HepG2 (cell line): ENCODE data around the gene C14orf93. TPM values are rescaled to one million over a fixed set of nuclear protein-coding genes. Genes with fewer than 3 reads are reported as not detected.
"Not testable (repeated sequence)": the region's sequence is repeated elsewhere in the genome, so short reads cannot be mapped to it uniquely, and the experiment has no call there.

Experiments
- ARID5B ChIP-seq: IDR thresholded peaks from 2 replicates; pipeline ENCODE4 v1.4.0; 2020; ENCODE audit warnings: mild to moderate bottlenecking, missing genetic modification reagents
- BHLHE40 ChIP-seq: IDR thresholded peaks from 2 replicates; pipeline ENCODE4 v1.6.1; 2011; ENCODE audit warnings: low read length, improper control_type of control experiment
- FOXO4 ChIP-seq: sonication (generic); formaldehyde crosslinking; conservative IDR thresholded peaks from 2 replicates; pipeline ENCODE4 v1.8.1; 2023; ENCODE audit warnings: missing genetic modification reagents
- KLF6 ChIP-seq: IDR thresholded peaks from 2 replicates; pipeline ENCODE4 v1.8.0; 2016; ENCODE audit warnings: missing biosample characterization, missing genetic modification reagents
- KMT2B ChIP-seq: IDR thresholded peaks from 2 replicates; pipeline ENCODE4 v1.6.1; 2016; ENCODE audit warnings: missing genetic modification reagents, missing compliant biosample characterization
- MLXIP ChIP-seq: sonication (generic); formaldehyde crosslinking; IDR thresholded peaks from 2 replicates; pipeline ENCODE4 v1.9.0; 2021; ENCODE audit warnings: missing genetic modification reagents, borderline replicate concordance
- PRDM10 ChIP-seq: sonication (generic); formaldehyde crosslinking; IDR thresholded peaks from 2 replicates; pipeline ENCODE4 v1.4.0; 2020; ENCODE audit warnings: low read depth, missing genetic modification reagents
- RFXAP ChIP-seq: sonication (generic); formaldehyde crosslinking; IDR thresholded peaks from 2 replicates; pipeline ENCODE4 v1.4.0; 2020; ENCODE audit warnings: missing genetic modification reagents, borderline replicate concordance
- SOX6 ChIP-seq, 2 experiments: fragments of 450-650 bp in 1 of 2; sonication (generic) in 1 of 2; formaldehyde crosslinking in 1 of 2; IDR thresholded peaks; 2 replicates each; pipeline versions ENCODE4 v1.4.0 to v1.6.1; 2017 to 2020; ENCODE audit warnings: antibody characterized with exemption in 1 of 2, mild to moderate bottlenecking in 1 of 2, missing genetic modification reagents in 1 of 2
- TP53 ChIP-seq: sonication (generic); formaldehyde crosslinking; conservative IDR thresholded peaks from 2 replicates; pipeline ENCODE4 v1.4.0; 2020; ENCODE audit warnings: missing genetic modification reagents
- ZFP91 ChIP-seq: sonication (generic); formaldehyde crosslinking; IDR thresholded peaks from 2 replicates; pipeline ENCODE4 v1.9.0; 2022; ENCODE audit warnings: missing genetic modification reagents, mild to moderate bottlenecking, borderline replicate concordance
- ZNF136 ChIP-seq: sonication (generic); formaldehyde crosslinking; IDR thresholded peaks from 2 replicates; pipeline ENCODE4 v1.8.1; 2022; ENCODE audit warnings: low read depth, mild to moderate bottlenecking, moderate library complexity, missing genetic modification reagents
- polyA plus RNA-seq, 8 experiments: library from polyadenylated mRNA; depleted of rRNA in 3 of 8; stranded (reverse) in 7 of 8; unstranded in 1 of 8; fragments of >200 nt; fragmentation: Illumina TruSeq in 4 of 8; extraction: Trizol in 4 of 8; gene quantifications; 2 replicates each; pipeline versions ENCODE4 v1.2.1 to v1.2.3, GENCODE V29; 2011 to 2016; ENCODE audit warnings: low read depth in 4 of 8, missing spikeins in 1 of 8, mixed read lengths in 1 of 8; ENCODE audit not compliant: insufficient read depth in 1 of 8
- total RNA-seq, 5 experiments: library from RNA; depleted of rRNA; stranded (reverse); fragments of >200 nt; fragmentation: Illumina TruSeq; extraction: Trizol; gene quantifications; 2 replicates each; pipeline ENCODE4 v1.2.3, GENCODE V29; 2016; ENCODE audit warnings: low read depth in 1 of 5

C14orf93 gene
- total and polyA plus RNA-seq, 2 of the 13 experiments (the other 11 are each of a cell fraction or from before 2014, with no cell fraction given): 11.4 to 22.5 TPM

GRCh38 chr14:22965916-22966782 is 43.8 kb downstream of the C14orf93 start (continued):
- 0 out of 2 replicates have a peak, but pooled peaks have one; percentile 89 for TF ChIP-seq FOXO4
- not testable (repeated sequence) for TF ChIP-seq SOX6 (IDR thresholded peaks at IDR 0.05)
- peak; percentile 57 for TF ChIP-seq SOX6 (CRISPR knock-in tag; IDR thresholded peaks at IDR 0.05)
- TF ChIP-seq ZNF136 (CRISPR knock-in tag): 0 out of 2 replicates have a peak, but pooled peaks have one; percentile 51
- 0 out of 2 replicates have a peak, but pooled peaks have one; percentile 39 for TF ChIP-seq TP53 (CRISPR knock-in tag)
- TF ChIP-seq ZFP91 (CRISPR knock-in tag): 0 out of 2 replicates have a peak, but pooled peaks have one; percentile 31
- 0 out of 2 replicates have a peak, but pooled peaks have one; percentile 51 for TF ChIP-seq PRDM10 (CRISPR knock-in tag)
- peak; percentile 68; the same call in 1 of the 2 replicates for TF ChIP-seq KLF6 (CRISPR knock-in tag)
- TF ChIP-seq ARID5B (CRISPR knock-in tag): peak; percentile 90; the same call in 1 of the 2 replicates
- TF ChIP-seq RFXAP (CRISPR knock-in tag): peak; percentile 70
- 0 out of 2 replicates have a peak, but pooled peaks have one; percentile 49 for TF ChIP-seq MLXIP (CRISPR knock-in tag)
- TF ChIP-seq KMT2B: peak; percentile 30; the same call in 1 of the 2 replicates
- peak; percentile 54 for TF ChIP-seq BHLHE40
